ENCODE results near the gene ZGLP1.
"Not testable (repeated sequence)": the region's sequence is repeated elsewhere in the genome, so short reads cannot be mapped to it uniquely, and the experiment has no call there.

ZGLP1 gene

GRCh38 chr19:10293637-10294367 lies 15.8 kb downstream of the ZGLP1 start:
- no peak for DNase-seq (ENCODE audit: low read depth)

GRCh38 chr19:10292789-10293636 lies 16.6 kb downstream of the ZGLP1 start:
- no peak for DNase-seq (ENCODE audit: low read depth)

GRCh38 chr19:10292206-10292788 lies 17.3 kb downstream of the ZGLP1 start:
- DNase-seq (ENCODE audit: low read depth), result no peak

GRCh38 chr19:10291554-10292205 lies 17.9 kb downstream of the ZGLP1 start:
- no peak for DNase-seq (ENCODE audit: low read depth)

GRCh38 chr19:10290876-10291553 lies 18.6 kb downstream of the ZGLP1 start:
- no peak for DNase-seq (ENCODE audit: low read depth)

GRCh38 chr19:10290357-10290875 lies 19.2 kb downstream of the ZGLP1 start:
- no peak for DNase-seq (ENCODE audit: low read depth)

GRCh38 chr19:10289836-10290356 lies 19.7 kb downstream of the ZGLP1 start, which contains the start of gene ICAM5:
Gene ICAM5 (plus strand): TSS chr19:10289952. CDS start chr19:10290044, 92 bp downstream.
- no peak for DNase-seq (ENCODE audit: low read depth)

GRCh38 chr19:10289167-10289835 lies 20.3 kb downstream of the ZGLP1 start:
- DNase-seq (ENCODE audit: low read depth), result no peak

GRCh38 chr19:10288662-10289166 lies 20.9 kb downstream of the ZGLP1 start:
- DNase-seq (ENCODE audit: low read depth), result no peak

- no peak for DNase-seq (ENCODE audit: low read depth)
These were observed 22.5 kb downstream of the ZGLP1 start, which contains the start of gene ICAM4 for GRCh38 chr19:10286803-10287737. Gene ICAM4 (plus strand): TSS chr19:10286955. CDS start chr19:10287013, 58 bp downstream.

- DNase-seq (ENCODE audit: low read depth), result no peak
These were observed 24.2 kb downstream of the ZGLP1 start for GRCh38 chr19:10285393-10285792.

- no peak for DNase-seq (ENCODE audit: low read depth)
These were observed 24.7 kb downstream of the ZGLP1 start for GRCh38 chr19:10284960-10285278.

GRCh38 chr19:10284065-10284959 lies 25.3 kb downstream of the ZGLP1 start:
- no peak for DNase-seq (ENCODE audit: low read depth)

GRCh38 chr19:10283301-10284064 lies 26.1 kb downstream of the ZGLP1 start:
- no peak for DNase-seq (ENCODE audit: low read depth)

- DNase-seq (ENCODE audit: low read depth), result not testable (repeated sequence)
These were observed 27.6 kb downstream of the ZGLP1 start for GRCh38 chr19:10282043-10282442.

GRCh38 chr19:10279737-10280442 lies 29.7 kb downstream of the ZGLP1 start:
- DNase-seq (ENCODE audit: low read depth), result no peak

GRCh38 chr19:10278935-10279334 lies 30.7 kb downstream of the ZGLP1 start:
- DNase-seq (ENCODE audit: low read depth), result no peak

All from GM04504 (cell line).